Vagina (tissue), 2 donors: ENCODE results near the gene ERO1B. TPM values are rescaled to one million over a fixed set of nuclear protein-coding genes. Genes with fewer than 3 reads are reported as not detected.

ENCODE experiments used
- DNase-seq, 2 donors: peaks; one replicate each; pipeline ENCODE4 v3.0.0-alpha.2; 2017; ENCODE audit errors: extremely low spot score in 2 of 2
- H3K27ac ChIP-seq: fragments of 200-600 bp; sonication (generic); one replicate; pipeline ENCODE4 v1.5.1; 2019
- H3K27me3 ChIP-seq: fragments of 200-600 bp; sonication (generic); one replicate; pipeline ENCODE4 v1.5.1; 2019
- H3K36me3 ChIP-seq, 2 donors: fragments of 200-600 bp; sonication (generic); one replicate each; pipeline ENCODE4 v1.5.1; 2017 to 2019
- H3K4me1 ChIP-seq: fragments of 200-600 bp; sonication (generic); one replicate; pipeline ENCODE4 v1.5.1; 2019
- H3K4me3 ChIP-seq, 2 donors: fragments of 200-600 bp; sonication (generic); 1 replicate in 1 of 2; 2 replicates in 1 of 2; pipeline ENCODE4 v1.5.1; 2016 to 2019
- H3K9me3 ChIP-seq: fragments of 200-600 bp; sonication (generic); one replicate; pipeline ENCODE4 v1.5.1; 2019
- CTCF ChIP-seq, 3 experiments: fragments of 450-650 bp in 2 of 3; fragments of 200-600 bp in 1 of 3; sonication (generic) in 1 of 3; IDR thresholded peaks; one replicate each; pipeline ENCODE4 v1.5.1; 2017 to 2019; ENCODE audit warnings: antibody characterized with exemption in 3 of 3, mild to moderate bottlenecking in 2 of 3, moderate library complexity in 2 of 3
- POLR2A ChIP-seq, 2 donors: fragments of 450-650 bp; IDR thresholded peaks; one replicate each; pipeline ENCODE4 v1.6.1; 2017; ENCODE audit warnings: antibody characterized with exemption in 2 of 2, mild to moderate bottlenecking in 2 of 2, moderate library complexity in 2 of 2
- POLR2AphosphoS5 ChIP-seq, 2 donors: sonication (generic); formaldehyde crosslinking; IDR thresholded peaks; one replicate each; pipeline ENCODE4 v1.9.0; 2017; ENCODE audit warnings: antibody characterized with exemption in 2 of 2, mild to moderate bottlenecking in 2 of 2, low read depth in 1 of 2; ENCODE audit not compliant: insufficient read depth in 1 of 2
- intact Hi-C: fragments of 100-400 bp; cut with DNase I; formaldehyde crosslinking; loops from one replicate; pipeline ENCODE4 v1.15.1; 2023
- total RNA-seq: library from RNA; depleted of rRNA; stranded (reverse); fragments of >200 nt; gene quantifications from one replicate; pipeline ENCODE4 v1.2.3, GENCODE V29; 2016

The ERO1B gene
- total RNA-seq, 1 donor from 2014 or later: 10.3 TPM

DNA sequence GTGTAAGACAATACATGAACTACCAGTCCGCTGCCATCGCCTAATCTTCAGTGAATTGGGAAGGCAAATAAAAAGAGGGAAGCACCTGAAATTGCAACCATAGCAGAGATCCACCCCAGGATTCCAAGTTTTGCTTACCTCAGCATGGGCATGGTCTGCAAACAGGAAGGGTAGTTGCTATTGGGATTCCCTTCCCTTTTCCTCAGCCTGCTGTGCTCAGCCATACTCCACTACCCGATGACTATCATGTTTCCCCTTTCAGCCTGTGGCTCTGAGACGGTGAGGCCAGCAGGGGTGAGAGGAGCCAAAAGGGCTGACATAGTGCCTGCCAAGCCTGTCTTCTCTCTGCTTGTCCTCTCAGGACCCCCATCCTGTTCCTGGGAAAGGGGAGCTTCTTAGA is 75.2 kb downstream of the ERO1B start:
- no peak for DNase-seq
- intact Hi-C loops: no loop called here
- Histone ChIP-seq H3K9me3 (no peaks in the 10 kb centered on the region), H3K27me3 (no peaks in the 10 kb centered on the region), H3K27ac (no peak overlapping the region), H3K36me3 (peaks cover 0 to 19% of the 10 kb centered on the region in 2 donors), H3K4me1 (no peaks in the 10 kb centered on the region), H3K4me3 (no peak overlapping the region)
- TF ChIP-seq CTCF (IDR thresholded peaks at IDR 0.05) (no peak), POLR2AphosphoS5 (IDR thresholded peaks at IDR 0.05; ENCODE audit: insufficient read depth in 1 of 2, low read depth in 1 of 2) (no peak), POLR2A (IDR thresholded peaks at IDR 0.05) (no peak)

- H3K36me3 ChIP-seq: peaks cover 0 to 29% of the 10 kb centered on the region in 2 donors
- TF ChIP-seq CTCF (IDR thresholded peaks at IDR 0.05) (no peak), POLR2AphosphoS5 (IDR thresholded peaks at IDR 0.05; ENCODE audit: insufficient read depth in 1 of 2, low read depth in 1 of 2) (no peak), POLR2A (IDR thresholded peaks at IDR 0.05) (no peak)
- H3K4me1 ChIP-seq: no peaks in the 10 kb centered on the region
- DNase-seq: no peak
- no peak overlapping the region for H3K4me3 ChIP-seq
- no peaks in the 10 kb centered on the region for H3K27me3 ChIP-seq
- peaks cover 7% of the 10 kb centered on the region for H3K9me3 ChIP-seq
- intact Hi-C loops: no loop called here
- H3K27ac ChIP-seq: no peak overlapping the region
Observed at GRCh38 chr1:236204656-236205055, 77.1 kb downstream of the ERO1B start.

GRCh38 chr1:236204039-236204438 is 77.7 kb downstream of the ERO1B start:
- no peaks in the 10 kb centered on the region for H3K27me3 ChIP-seq
- H3K4me3 ChIP-seq: no peak overlapping the region
- DNase-seq: no peak
- peaks cover 0 to 29% of the 10 kb centered on the region in 2 donors for H3K36me3 ChIP-seq
- no peak overlapping the region for H3K27ac ChIP-seq
- no peak for TF ChIP-seq POLR2AphosphoS5 (IDR thresholded peaks at IDR 0.05; ENCODE audit: insufficient read depth in 1 of 2, low read depth in 1 of 2)
- no peak for TF ChIP-seq CTCF (IDR thresholded peaks at IDR 0.05)
- TF ChIP-seq POLR2A (IDR thresholded peaks at IDR 0.05): no peak
- intact Hi-C loops: no loop called here
- no peaks in the 10 kb centered on the region for H3K4me1 ChIP-seq
- H3K9me3 ChIP-seq: peaks cover 7% of the 10 kb centered on the region

DNA sequence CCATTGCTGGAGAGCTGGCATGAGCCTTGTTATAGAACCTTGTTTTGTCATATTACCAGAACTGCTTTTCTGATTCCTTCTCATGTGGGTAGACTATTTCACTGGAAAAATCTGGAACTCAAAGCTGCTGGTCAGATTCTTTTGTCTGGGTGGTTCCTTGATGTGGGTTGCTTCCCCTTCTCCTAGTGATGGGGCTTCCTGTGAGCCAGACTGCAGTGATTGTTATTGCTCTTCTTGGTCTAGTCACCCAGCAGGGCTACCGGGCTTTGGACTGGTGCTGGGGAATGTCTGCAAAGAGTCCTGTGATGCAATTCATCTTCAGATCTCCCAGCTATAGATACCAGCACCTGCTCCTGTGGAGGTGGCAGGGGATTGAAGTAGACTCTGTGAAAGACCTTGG is 80.0 kb downstream of the ERO1B start:
- Histone ChIP-seq H3K36me3 (peaks cover 0 to 29% of the 10 kb centered on the region in 2 donors), H3K9me3 (peaks cover 7% of the 10 kb centered on the region)

More for the DNA sequence above, 80.0 kb downstream of the ERO1B start:
- intact Hi-C loops: no loop called here
- Histone ChIP-seq H3K4me3 (no peak overlapping the region), H3K4me1 (no peaks in the 10 kb centered on the region), H3K27ac (no peak overlapping the region), H3K27me3 (no peaks in the 10 kb centered on the region)
- no peak for TF ChIP-seq POLR2A (IDR thresholded peaks at IDR 0.05)
- TF ChIP-seq CTCF (IDR thresholded peaks at IDR 0.05): no peak
- TF ChIP-seq POLR2AphosphoS5 (IDR thresholded peaks at IDR 0.05; ENCODE audit: insufficient read depth in 1 of 2, low read depth in 1 of 2): no peak
- DNase-seq: no peak
